H9 (cell line): Measurements from ENCODE around the gene KCNK10. TPM values are rescaled to one million over a fixed set of nuclear protein-coding genes. Genes with fewer than 3 reads are reported as not detected.

Source experiments
- DNase-seq: peaks from one replicate; pipeline ENCODE4 v3.0.0-alpha.2; 2017
- H2AFZ ChIP-seq: one replicate; pipeline ENCODE4 v1.6.1; 2013; ENCODE audit warnings: mild to moderate bottlenecking, low read length, control low read depth, moderate library complexity
- H2AK5ac ChIP-seq: 2 replicates; pipeline ENCODE4 v1.6.1; 2013; ENCODE audit warnings: low read length, control low read depth, mixed read lengths; ENCODE audit not compliant: insufficient read length
- H2BK120ac ChIP-seq: one replicate; pipeline ENCODE4 v1.6.1; 2013; ENCODE audit warnings: low read depth, mild to moderate bottlenecking, low read length, control low read depth, inconsistent platforms; ENCODE audit not compliant: poor library complexity, severe bottlenecking
- H2BK12ac ChIP-seq: 2 replicates; pipeline ENCODE4 v1.6.1; 2013; ENCODE audit warnings: low read length, control low read depth, mixed read lengths, low read depth; ENCODE audit not compliant: insufficient read length
- H2BK15ac ChIP-seq: 2 replicates; pipeline ENCODE4 v1.6.1; 2013; ENCODE audit warnings: low read depth, low read length, control low read depth
- H2BK20ac ChIP-seq: one replicate; pipeline ENCODE4 v1.6.1; 2013; ENCODE audit warnings: low read depth, mild to moderate bottlenecking, low read length, control low read depth, inconsistent platforms; ENCODE audit not compliant: poor library complexity, severe bottlenecking
- H2BK5ac ChIP-seq: 2 replicates; pipeline ENCODE4 v1.6.1; 2013; ENCODE audit warnings: low read length, control low read depth, mixed read lengths; ENCODE audit not compliant: insufficient read length
- H3K14ac ChIP-seq: 2 replicates; pipeline ENCODE4 v1.6.1; 2013; ENCODE audit warnings: low read length, control low read depth; ENCODE audit not compliant: insufficient read depth
- H3K18ac ChIP-seq: 2 replicates; pipeline ENCODE4 v1.6.1; 2013; ENCODE audit warnings: low read depth, mild to moderate bottlenecking, mixed read lengths, low read length, control low read depth; ENCODE audit not compliant: insufficient read length
- H3K23ac ChIP-seq: 2 replicates; pipeline ENCODE4 v1.6.1; 2013; ENCODE audit warnings: low read length, control low read depth, mixed read lengths, low read depth; ENCODE audit not compliant: insufficient read length
- H3K23me2 ChIP-seq: 2 replicates; pipeline ENCODE4 v1.6.1; 2013; ENCODE audit warnings: low read depth, mild to moderate bottlenecking, mixed read lengths, low read length, control low read depth; ENCODE audit not compliant: insufficient read length, poor library complexity, severe bottlenecking
- H3K27ac ChIP-seq: 2 replicates; pipeline ENCODE4 v1.5.1; 2013; ENCODE audit warnings: low read length, control low read depth, mixed read lengths, low read depth; ENCODE audit not compliant: insufficient read length
- H3K27me3 ChIP-seq: 2 replicates; pipeline ENCODE4 v1.6.1; 2013; ENCODE audit warnings: low read length, control low read depth, inconsistent platforms; ENCODE audit not compliant: insufficient read depth
- H3K4ac ChIP-seq: 2 replicates; pipeline ENCODE4 v1.6.1; 2013; ENCODE audit warnings: low read depth, mild to moderate bottlenecking, control low read depth, inconsistent platforms, low read length, moderate library complexity
- H3K4me1 ChIP-seq: 2 replicates; pipeline ENCODE4 v1.6.1; 2013; ENCODE audit warnings: low read length, control low read depth, inconsistent platforms; ENCODE audit not compliant: insufficient read depth
- H3K4me2 ChIP-seq: 2 replicates; pipeline ENCODE4 v1.6.1; 2013; ENCODE audit warnings: low read length, control low read depth, mixed read lengths; ENCODE audit not compliant: insufficient read length, insufficient read depth
- H3K56ac ChIP-seq: 2 replicates; pipeline ENCODE4 v1.6.1; 2013; ENCODE audit warnings: low read depth, mild to moderate bottlenecking, mixed read lengths, low read length, control low read depth; ENCODE audit not compliant: insufficient read length
- H3K79me1 ChIP-seq: 2 replicates; pipeline ENCODE4 v1.6.1; 2013; ENCODE audit warnings: low read depth, mild to moderate bottlenecking, moderate library complexity, low read length, control low read depth, inconsistent platforms; ENCODE audit not compliant: insufficient read depth, poor library complexity, severe bottlenecking
- H3K79me2 ChIP-seq: 2 replicates; pipeline ENCODE4 v1.6.1; 2013; ENCODE audit warnings: low read length, control low read depth, inconsistent platforms; ENCODE audit not compliant: insufficient read depth
- H3K9ac ChIP-seq: 2 replicates; pipeline ENCODE4 v1.6.1; 2013; ENCODE audit warnings: low read length, control low read depth, mixed read lengths; ENCODE audit not compliant: insufficient read length; ENCODE audit errors: extremely low read depth
- H3K9me3 ChIP-seq: one replicate; pipeline ENCODE4 v1.6.1; 2013; ENCODE audit warnings: low read depth, low read length, inconsistent platforms; ENCODE audit not compliant: control insufficient read depth
- H3T11ph ChIP-seq: one replicate; pipeline ENCODE4 v1.6.1; 2013; ENCODE audit warnings: mild to moderate bottlenecking, low read length, control low read depth, inconsistent platforms
- H4K20me1 ChIP-seq: one replicate; pipeline ENCODE4 v1.6.1; 2013; ENCODE audit not compliant: control insufficient read depth, insufficient read length, insufficient read depth
- H4K5ac ChIP-seq: 2 replicates; pipeline ENCODE4 v1.6.1; 2013; ENCODE audit warnings: low read depth, mild to moderate bottlenecking, mixed read lengths, low read length, control low read depth; ENCODE audit not compliant: insufficient read length
- H4K8ac ChIP-seq: replicated peaks from 2 replicates; pipeline ENCODE4 v1.6.1; 2013; ENCODE audit warnings: low read length, control low read depth, mixed read lengths, low read depth; ENCODE audit not compliant: insufficient read length
- H4K91ac ChIP-seq: 2 replicates; pipeline ENCODE4 v1.6.1; 2013; ENCODE audit warnings: low read depth, mild to moderate bottlenecking, moderate library complexity, mixed read lengths, low read length, control low read depth; ENCODE audit not compliant: insufficient read length
- H3K27ac Mint-ChIP-seq, 3 experiments: 2 replicates in 2 of 3; 3 replicates in 1 of 3; pipeline ENCODE4 v1.8.0; 2020 to 2021; ENCODE audit warnings: mixed read lengths in 3 of 3, mild to moderate bottlenecking in 1 of 3, moderate library complexity in 1 of 3
- H3K27me3 Mint-ChIP-seq: 2 replicates; pipeline ENCODE4 v1.8.0; 2021; ENCODE audit warnings: low read depth, mild to moderate bottlenecking, moderate library complexity, mixed read lengths
- H3K36me3 Mint-ChIP-seq, 3 experiments: 2 replicates in 2 of 3; 3 replicates in 1 of 3; pipeline ENCODE4 v1.8.0; 2020 to 2021; ENCODE audit warnings: low read depth in 3 of 3, mixed read lengths in 3 of 3; ENCODE audit not compliant: insufficient read depth in 1 of 3
- H3K4me1 Mint-ChIP-seq, 2 experiments: 2 replicates each; pipeline ENCODE4 v1.8.0; 2020; ENCODE audit warnings: mixed read lengths in 2 of 2
- H3K4me3 Mint-ChIP-seq, 2 experiments: 2 replicates in 1 of 2; 3 replicates in 1 of 2; pipeline ENCODE4 v1.8.0; 2020 to 2021; ENCODE audit warnings: mild to moderate bottlenecking in 2 of 2, mixed read lengths in 2 of 2, moderate library complexity in 1 of 2
- H3K9me3 Mint-ChIP-seq, 2 experiments: 2 replicates in 1 of 2; 3 replicates in 1 of 2; pipeline ENCODE4 v1.8.0; 2020; ENCODE audit warnings: mild to moderate bottlenecking in 2 of 2, mixed read lengths in 2 of 2, moderate library complexity in 1 of 2
- CTCF ChIP-seq: fragments of 200-600 bp; sonication (generic); conservative IDR thresholded peaks from 3 replicates; pipeline ENCODE4 v1.8.0; 2021; ENCODE audit warnings: antibody characterized with exemption, mild to moderate bottlenecking
- WGBS: extraction: QIAGEN DNeasy Blood & Tissue Kit; methylation state at CpG from one replicate; pipeline ENCODE4 v1.1.7; 2013; ENCODE audit warnings: missing lambda C conversion rate, low lambda C conversion rate, mixed read lengths; ENCODE audit not compliant: insufficient read length; ENCODE audit errors: extremely low coverage; 5-methylcytosine and 5-hydroxymethylcytosine counted together
- total RNA-seq: library from RNA; stranded (reverse); gene quantifications from 2 replicates; pipeline ENCODE4 v1.2.1, GENCODE V29; 2021

The KCNK10 gene
- total RNA-seq, 1 experiment from 2014 or later = 0.33 TPM

- no peak overlapping the region for H2AFZ ChIP-seq
- H3K4me2 ChIP-seq = no peak overlapping the region
- no peak overlapping the region for H2BK120ac ChIP-seq
- no peak overlapping the region for H2BK15ac ChIP-seq
- H3K27ac ChIP-seq = no peak overlapping the region
- no peak overlapping the region for H3K9ac ChIP-seq
- TF ChIP-seq CTCF = no peak
- no peak overlapping the region for H4K5ac ChIP-seq
- Mint-ChIP-seq H3K4me1 (peaks cover 7 to 20% of the 10 kb centered on the region in 2 experiments), H3K36me3 (no peaks in the 10 kb centered on the region), H3K27me3 (peaks cover under 1% of the 10 kb centered on the region; the same call in 1 of the 2 replicates), H3K9me3 (no peaks in the 10 kb centered on the region), H3K27ac (no peak overlapping the region; a peak in 1 of 7 replicates), H3K4me3 (no peak overlapping the region)
- no peak overlapping the region for H2BK5ac ChIP-seq
- H3K4me1 ChIP-seq = no peaks in the 10 kb centered on the region
- H3K79me1 ChIP-seq = no peaks in the 10 kb centered on the region
- H2BK20ac ChIP-seq = no peak overlapping the region
- H3K23me2 ChIP-seq = no peaks in the 10 kb centered on the region
- H3K79me2 ChIP-seq = no peaks in the 10 kb centered on the region
- no CpG with 5 or more reads among the region's 1 CpG for WGBS
- H4K20me1 ChIP-seq = no peaks in the 10 kb centered on the region
- H3K27me3 ChIP-seq = no peaks in the 10 kb centered on the region
- H3K9me3 ChIP-seq = no peaks in the 10 kb centered on the region
- no peak for DNase-seq
- no peak overlapping the region for H3K56ac ChIP-seq
- H2AK5ac ChIP-seq = no peak overlapping the region
- no peak overlapping the region for H3K18ac ChIP-seq
- no peak overlapping the region for H4K91ac ChIP-seq
- H3K4ac ChIP-seq = no peak overlapping the region
- H2BK12ac ChIP-seq = no peak overlapping the region
- H3T11ph ChIP-seq = no peak overlapping the region
- H3K23ac ChIP-seq = no peak overlapping the region
- H4K8ac ChIP-seq = no peak overlapping the region
- H3K14ac ChIP-seq = no peak overlapping the region
Measured at GRCh38 chr14:88198446-88198845, 124.6 kb downstream of the KCNK10 start.
